Embryonic facial prominence (tissue), 1 donor: Measurements from ENCODE around the gene ZNF785.
"Not testable (repeated sequence)": the region's sequence is repeated elsewhere in the genome, so short reads cannot be mapped to it uniquely, and the experiment has no call there.

Source experiments
- DNase-seq: peaks from one replicate; pipeline ENCODE4 v3.0.0-alpha.2; 2016; ENCODE audit errors: extremely low spot score

Gene ZNF785

DNA sequence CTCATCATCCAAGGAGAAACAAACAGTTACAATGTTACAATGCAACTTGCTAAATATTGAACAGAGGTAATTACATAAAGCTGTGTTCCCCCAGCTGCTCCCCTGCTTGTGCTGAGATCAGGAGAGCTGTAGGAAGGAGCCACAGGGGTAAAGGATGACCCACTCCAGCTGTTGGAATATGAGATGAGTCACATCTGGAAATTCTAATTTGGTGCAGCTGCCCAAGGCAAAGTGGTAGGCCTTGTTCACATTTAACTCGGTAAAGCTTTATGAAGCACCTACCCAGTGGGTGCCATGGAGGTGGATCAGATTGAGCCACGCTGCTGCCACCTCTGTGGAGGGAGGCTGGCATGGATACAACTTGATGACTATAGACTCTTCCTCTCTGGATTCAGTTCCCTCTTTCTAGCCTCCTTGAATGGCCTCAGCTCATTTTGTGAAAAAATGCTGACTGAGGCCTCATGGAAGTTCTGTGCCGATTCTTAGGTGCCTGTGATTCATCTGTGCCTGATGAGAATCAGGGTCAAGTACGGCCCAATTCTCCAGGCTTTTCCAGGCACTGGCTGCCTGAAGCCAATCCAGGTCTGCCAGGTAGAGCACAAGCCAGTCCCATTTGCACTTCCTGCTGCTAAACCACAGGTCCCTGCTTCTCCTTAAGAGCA is 17.2 kb upstream of the ZNF785 start:
- no peak for DNase-seq

DNA sequence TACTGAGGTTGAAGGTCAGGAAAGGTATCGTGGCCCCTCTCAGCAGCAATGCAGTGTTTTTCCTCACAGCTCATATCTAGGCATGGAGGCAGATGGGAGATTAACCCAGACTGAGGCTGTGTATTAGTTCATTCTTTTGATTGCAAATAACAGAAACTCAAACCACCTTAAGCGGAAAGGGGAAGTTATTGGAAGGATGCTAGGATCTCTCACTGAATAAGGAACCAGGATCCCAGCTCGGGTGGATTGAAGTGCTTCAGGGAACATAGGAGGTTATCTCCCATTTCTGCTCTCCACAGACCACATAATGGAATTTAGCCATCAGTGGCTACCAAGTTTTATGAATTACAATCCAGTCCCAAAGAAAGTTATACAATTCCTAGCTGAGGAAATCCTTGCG is 16.5 kb upstream of the ZNF785 start:
- no peak for DNase-seq

DNA sequence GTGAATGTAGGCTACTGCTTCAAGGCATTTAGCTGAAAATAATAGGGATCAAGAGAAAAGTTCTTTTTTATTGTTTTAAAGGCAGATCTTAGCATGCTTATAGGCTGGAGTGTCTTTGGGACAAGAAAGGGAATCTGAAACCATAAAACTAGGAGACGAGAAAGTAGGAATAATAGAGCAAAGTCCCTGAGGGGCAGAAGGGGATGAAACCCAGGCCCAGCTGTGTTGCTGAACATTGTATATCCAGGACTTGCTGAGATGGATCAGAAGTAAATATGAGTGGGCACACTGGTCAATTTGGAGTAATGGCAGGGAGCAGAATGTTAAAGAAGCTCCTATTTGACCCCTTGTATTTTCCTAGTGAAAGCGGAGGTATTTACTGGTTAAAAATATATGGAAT is 15.4 kb upstream of the ZNF785 start:
- no peak for DNase-seq

DNA sequence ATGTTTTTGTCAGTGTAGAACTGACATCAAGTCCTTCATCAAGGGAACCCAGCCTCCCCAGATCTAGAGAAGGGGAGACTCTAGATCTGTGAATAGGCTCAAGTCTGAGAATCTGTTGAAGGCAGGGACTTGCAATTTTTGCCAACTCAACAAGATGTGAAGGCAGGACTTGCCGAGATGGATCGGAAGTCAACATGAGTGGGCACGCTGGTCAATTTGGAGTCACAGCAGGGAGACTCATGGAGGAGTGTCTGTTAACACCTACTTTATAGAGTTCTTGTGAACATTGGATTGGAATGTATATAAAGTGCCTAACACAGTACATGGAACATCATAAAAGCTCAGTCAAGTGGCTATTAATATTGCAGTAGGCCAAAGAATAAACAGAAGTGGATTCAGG is 14.7 kb upstream of the ZNF785 start:
- DNase-seq = no peak

DNA sequence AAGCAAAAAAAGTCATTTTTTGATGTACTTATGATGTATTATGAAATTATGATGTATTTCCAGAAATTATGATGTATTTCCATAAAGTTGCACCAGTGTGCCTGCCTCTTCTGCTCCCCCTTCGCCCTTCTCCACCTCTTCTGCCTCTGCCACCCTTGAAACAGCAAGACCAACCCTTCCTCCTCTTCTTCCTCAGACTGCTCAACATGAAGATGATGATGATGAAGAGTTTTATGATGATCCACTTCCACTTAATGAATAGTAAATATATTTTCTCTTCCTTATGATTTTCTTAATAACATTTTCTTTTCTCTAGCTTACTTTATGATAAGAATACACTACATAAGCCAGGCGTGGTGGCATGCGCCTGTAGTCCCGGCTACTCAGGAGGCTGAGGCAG is 7.4 kb upstream of the ZNF785 start:
- no peak for DNase-seq

DNA sequence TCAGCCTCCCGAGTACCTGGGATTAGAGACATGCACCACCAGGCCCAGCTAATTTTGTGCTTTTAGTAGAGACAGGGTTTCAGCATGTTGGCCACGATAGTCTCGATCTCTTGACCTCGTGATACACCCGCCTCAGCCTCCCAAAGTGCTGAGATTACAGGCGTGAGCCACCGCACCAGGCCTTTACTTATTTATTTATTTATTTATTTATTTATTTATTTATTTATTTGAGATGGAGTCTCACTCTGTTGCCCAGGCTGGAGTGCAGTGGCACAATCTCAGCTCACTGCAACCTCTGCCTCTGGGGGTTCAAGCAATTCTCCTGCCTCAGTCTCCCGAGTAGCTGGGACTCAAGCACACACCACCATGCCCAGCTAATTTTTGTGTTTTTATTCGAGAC is 5.4 kb upstream of the ZNF785 start:
- DNase-seq = not testable (repeated sequence)

DNA sequence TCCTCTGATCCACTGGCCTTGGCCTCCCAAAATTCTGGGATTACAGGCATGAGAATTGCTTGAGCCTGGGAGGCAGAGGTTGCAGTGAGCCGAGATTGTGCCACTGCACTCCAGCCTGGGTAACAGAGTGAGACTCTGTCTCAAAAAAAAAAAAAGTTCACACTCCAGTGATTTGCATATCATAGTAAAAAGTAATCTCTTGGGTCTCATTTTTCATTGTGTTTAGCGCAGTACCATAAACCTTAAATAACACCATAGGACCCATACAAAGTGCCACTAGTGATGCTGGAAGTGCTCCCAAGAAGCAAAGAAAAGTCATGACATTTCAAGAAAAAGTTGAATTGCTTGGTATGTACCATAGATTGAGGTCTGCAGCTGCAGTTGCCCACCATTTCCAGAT is 4.1 kb upstream of the ZNF785 start:
- DNase-seq = not testable (repeated sequence)

DNA sequence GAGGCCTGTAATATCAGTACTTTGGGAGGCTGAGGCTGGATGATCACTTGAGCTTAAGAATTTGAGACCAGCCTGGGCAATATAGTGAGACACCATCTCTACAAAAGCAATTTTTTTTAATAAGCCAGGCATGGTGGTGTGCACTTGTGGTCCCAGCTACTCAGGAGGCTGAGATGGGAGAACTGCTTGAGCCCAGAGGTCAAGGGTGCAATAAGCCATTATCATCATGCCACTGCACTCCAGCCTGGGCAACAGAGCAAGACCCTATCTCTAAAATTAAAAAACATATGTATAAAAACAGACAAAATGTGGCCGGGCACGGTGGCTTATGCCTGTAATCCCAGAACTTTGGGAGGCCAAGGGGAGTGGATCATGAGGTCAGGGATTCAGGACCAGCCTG is 3.2 kb upstream of the ZNF785 start:
- no peak for DNase-seq

DNA sequence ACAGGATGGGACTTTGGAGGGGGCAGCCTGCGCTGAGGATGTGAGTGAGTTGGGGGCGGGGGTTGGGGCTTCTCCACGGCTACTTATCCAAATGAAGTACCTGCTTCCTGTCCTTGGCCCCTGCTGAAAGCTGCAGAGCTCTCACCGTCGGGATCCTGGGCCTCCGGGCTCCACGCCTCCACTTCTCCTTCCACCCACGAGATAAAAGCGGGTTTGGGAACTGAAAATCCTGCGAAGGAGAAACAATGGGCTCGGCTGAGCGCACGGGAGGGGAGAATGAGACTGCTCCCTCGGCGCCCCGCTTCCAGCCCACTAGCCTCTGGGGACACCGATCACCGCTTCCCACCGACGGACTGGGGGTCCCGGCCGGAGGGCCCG is 486 bp downstream of the ZNF785 start:
- no peak for DNase-seq

DNA sequence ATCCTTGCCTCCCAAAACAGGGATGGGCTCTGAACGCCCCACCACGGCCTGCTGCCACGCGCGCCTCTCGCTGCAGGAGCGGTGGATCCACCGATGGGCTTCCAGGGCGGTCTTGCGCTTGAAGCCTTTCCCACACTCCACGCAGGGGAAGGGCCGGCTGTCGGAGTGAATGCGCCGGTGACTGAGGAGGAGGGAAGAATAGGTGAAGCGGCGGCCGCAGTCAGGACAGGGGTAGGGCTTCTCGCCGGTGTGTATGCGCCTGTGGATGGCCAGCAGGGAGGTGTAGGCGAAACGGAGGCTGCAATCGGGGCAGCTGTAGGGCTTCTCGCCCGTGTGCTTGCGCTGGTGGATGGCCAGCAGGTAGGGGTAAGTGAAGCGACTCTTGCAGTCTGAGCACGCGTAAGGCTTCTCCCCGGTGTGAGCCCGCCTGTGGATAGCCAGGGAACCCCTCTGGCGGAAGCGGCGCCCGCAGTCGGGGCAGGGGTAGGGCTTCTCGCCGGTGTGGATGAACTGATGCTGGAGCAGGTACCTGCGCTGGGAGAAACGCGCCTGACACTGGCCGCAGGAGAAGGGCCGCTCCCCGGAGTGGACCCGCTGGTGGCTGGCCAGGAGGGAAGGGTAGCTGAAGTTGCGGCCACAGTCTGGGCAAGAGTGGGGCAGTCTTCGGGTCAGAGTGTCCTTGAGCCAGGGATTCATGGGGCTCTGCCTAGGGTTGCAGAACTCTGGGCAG is 2.7 kb downstream of the ZNF785 start:
- no peak for DNase-seq

DNA sequence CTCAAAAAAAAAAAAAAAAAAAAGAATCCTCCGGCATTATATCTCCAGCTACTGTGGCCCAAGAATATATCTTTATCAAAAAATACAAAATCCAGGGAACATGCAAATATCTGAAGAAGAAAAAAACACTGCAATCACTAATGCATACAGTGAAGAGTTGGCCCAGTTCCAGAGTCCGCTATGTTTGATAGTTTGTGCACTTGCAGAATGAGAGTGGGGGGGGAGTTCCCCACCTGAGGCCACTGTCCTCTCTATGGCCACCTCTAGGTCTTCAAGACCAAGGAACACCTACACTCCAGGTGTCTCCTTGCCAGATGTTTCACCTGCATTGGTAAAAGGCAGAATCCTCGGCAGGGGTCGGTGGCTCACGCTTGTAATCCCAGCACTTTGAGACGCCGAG is 4.0 kb downstream of the ZNF785 start:
- DNase-seq = no peak

DNA sequence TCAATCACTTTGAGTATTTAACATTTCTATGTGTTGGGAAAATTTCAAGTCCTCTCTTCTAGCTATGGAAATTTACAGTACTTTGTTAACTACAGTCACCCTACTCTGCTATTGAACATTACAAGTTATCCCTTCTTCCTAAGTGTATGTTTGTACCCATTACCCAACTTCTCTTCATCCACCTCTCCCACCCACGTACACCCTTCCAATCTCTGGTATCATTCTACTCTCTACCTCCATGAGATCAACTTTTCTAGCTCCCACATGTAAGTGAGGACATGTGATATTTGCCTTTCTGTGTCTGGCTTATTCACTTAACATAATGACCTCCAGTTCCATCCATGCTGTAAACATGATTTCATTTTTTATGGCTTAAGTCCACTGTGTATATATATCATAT is 10.8 kb downstream of the ZNF785 start:
- DNase-seq = no peak

DNA sequence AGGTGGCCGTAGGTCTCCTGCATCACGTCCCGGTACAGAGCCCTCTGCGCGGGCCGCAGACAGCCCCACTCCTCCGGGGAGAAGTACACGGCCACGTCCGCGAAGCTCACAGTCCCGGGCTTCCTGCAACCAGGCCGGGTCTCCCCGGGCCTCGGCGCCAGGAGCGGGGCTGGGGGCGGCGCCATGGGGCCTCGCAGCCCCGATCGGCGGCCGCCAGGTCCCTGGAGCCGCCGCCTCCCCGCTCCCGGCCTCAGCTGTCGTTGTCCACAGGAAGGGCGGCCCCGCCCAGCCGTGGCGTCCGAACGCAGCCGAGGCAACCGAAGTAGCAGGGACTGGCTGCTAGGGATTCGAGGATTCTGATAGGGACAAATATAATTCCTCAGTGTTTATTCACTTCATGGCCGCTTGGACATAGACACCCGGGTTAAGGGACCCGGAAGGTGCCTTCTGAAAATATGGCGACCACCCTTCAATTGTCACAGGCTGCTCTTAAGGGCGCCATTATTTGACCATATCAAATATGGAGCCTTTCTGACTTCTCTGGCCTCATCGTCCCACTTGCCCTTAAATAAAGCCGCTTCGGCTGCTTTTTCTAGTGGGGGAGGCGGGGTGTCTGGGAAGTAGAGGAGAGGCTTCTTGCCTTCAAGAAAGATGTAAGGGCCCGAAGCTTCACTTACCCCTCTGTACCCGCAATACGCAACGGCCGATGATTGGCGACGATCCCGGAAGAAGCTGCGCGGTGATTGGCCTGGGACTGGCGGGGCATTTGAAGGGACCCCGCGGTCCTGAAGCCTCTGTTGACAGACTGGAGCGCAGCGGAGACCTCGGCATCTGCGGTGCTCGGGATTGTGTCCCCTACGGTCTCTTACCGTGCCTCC is 13.8 kb downstream of the ZNF785 start, which contains the start of gene ZNF688:
Gene ZNF688, minus strand, starts transcription at position 270 of the 878 bp plus-strand sequence. Its CDS starts 85 bp downstream, at position 185.
- peak; percentile 96 for DNase-seq

DNA sequence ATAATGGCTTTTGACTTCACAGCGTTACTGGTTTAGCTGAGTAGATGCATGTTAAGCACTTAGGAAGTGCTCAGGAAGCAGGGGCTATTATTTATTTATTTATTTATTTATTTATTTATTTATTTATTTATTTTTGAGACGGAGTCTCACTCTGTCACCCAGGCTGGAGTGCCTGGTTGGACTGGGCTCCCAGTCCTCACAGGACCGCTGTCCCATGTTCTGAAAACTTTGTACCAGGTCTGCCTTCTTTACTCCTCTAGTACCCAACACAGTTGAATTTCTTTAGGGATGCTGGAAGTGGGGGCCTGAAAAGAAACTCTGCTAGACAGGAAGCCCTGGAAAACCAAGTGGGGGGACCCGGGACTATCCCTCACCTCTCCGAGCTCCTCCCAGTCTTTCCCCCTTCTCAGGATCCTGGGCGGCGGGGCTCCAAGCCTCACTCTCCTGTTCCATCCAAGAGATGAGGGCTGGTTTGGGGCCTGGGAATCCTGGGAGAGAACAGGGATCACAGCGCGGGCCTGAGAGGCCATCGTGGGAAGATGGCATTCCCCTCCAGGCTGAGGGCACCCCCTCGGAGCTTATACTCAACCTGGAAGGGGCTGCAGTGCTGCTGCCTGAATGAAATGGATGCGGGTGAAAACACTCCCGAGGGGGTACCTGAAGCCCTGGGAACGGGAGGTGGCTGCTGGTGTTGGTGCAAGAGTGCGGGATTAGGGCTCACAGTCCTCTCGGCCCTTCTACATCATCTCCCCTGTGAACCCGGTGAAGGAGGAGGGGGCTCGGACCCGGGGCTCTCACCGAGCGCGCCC is 14.7 kb downstream of the ZNF785 start:
- no peak for DNase-seq

DNA sequence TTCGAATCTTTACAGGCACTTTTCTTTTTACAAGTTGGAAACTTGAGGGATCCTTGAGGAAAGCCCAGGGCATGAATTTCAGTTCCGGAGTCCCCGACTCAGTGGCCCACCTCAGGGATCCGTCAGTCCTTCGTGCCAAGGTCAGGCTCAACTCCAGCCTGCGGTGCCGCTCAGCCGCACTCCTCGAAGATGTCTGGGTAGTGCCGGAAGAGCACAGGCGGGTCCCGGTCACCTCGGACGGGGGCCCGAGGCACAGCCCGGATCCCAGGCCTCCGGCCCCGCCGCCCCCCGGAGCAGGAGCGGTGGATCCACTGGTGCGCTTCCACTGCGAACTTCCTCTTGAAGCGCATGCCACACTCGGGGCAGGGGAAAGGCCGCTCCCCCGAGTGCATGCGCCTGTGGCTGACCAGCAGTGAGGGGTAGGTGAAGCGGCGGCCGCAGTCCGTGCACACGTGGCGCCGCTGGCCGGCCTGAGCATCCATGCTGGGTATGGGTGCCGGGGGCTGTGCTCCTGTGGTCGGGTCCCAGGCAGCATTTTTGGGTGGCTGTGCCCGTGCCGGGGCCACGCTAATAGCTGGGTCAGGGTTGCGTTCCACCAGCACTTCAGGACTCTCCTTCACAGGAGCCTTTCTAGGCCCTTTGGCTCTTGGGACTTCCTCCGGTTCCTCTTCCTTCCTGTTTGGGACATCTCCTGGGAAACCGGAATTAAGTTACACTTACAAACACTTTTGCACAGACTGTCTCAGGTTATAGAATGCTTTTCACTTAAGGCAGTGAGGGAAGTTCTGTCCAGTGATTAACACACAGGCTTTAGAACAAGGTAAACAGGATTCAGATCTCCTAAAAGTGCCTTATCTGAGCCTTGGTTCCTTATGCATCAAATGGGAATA is 15.5 kb downstream of the ZNF785 start:
- no peak for DNase-seq

DNA sequence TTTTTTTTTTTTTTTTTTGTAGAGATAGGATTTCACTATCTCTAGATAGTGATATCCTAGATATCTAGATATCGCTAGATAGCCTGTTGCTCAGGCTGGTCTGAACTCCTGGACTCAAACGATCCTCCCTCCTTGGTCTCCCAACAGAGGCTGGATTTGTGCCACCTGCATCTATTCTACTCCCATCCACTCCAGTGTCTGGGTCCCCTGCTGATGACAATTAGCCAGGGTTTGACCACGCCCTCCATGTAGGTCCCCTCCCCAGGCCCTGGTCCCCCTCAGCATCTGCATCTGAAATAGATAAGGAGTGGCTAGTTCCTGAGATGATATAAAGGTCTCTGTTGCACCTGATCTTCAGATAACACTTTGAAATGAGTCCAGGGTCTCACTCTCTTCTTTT is 16.2 kb downstream of the ZNF785 start:
- DNase-seq = no peak

DNA sequence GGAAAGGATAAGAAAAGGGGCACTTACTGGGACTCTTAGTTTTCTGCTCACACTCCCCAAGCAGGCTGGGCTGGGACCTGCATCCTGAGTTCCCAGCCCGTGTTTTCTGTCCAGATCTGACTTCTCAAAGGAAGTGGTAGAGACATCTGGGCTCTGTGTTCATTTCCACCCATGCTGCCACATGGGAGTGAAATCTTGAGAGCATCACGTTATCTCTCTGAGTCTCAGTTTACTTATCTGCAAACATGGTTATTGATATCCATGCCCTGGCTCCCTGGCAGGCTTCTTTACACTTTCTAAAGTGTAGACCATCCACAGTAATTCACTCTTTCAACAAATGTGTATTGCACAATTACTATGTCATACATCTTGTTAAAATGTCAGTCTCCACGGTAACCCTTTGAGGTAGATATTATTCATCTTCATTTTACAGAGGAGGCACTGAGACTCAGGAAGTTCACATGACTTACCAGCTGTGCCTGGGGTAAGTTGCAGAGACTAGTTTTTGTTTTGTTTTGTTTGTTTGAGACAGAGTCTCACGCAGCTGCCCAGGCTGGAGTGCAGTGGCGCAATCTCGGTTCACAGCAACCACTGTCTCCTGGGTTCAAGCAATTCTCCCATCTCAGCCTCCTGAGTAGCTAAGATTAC is 17.4 kb downstream of the ZNF785 start:
- no peak for DNase-seq

DNA sequence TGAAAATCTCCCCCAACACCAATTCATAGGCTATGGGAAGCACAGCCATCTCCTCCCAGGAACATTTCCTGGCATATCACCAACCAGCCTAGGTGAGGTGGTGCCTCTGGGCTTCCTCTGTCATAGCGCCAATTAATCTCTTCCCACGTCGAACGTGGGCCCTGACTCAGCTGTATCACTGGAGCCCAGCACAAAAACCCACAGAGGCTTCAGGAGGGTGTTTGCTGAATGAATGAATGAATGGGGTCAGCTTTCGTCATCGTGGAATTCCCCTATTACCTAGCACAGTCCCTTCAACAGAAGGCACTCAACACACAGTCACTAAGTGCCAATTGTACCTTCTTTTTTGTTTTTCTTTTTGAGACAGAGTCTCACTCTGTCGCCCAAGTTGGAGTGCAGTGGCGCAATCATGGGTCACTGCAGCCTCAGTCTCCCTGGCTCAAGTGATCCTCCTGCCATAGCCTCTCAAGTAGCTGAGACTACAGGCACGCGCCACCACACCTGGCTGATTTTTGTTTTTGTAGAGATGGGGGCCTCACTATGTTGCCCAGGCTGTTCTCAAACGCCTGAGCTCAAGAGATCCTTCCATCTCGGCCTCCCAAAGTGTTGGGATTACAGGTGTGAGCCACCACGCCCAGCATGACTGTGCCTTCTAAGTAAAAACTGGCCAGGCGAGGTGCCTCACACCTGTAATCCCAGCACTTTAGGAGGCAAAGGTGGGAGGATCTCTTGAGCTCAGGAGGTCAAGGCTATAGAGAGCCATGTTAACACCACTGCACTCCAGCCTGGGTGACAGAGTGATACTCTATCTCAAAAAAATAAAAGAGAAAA is 18.1 kb downstream of the ZNF785 start:
- no peak for DNase-seq

DNA sequence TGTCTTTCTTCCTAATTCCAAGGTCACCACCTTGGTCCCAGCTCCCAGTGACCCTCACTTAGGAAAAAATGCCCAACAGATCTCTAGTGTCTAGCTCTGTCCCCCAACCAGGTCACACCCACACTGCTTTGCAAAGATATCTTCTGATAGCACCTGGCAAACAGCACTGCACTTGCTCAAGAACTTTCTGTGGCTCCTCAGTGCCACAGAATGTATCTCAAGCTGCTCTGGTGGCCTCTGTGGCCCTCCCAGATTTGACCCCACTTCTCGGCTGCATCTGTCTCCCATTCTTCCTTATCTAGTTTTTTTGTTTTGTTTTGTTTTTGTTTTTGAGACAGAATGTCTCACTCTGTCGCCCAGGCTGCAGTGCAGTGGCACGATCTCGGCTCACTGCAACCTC is 19.0 kb downstream of the ZNF785 start:
- DNase-seq = no peak
